Activated T-cell treated with anti-CD3 and anti-CD28 coated beads, Interleukin-2, amount 50 U/mL, for 1 hour (primary cell): ENCODE data around the gene SLC22A17.
A peak's percentile ranks its signal among the peaks of the same experiment; 100 is the strongest.

Experiments used
- DNase-seq: peaks from one replicate; pipeline ENCODE4 v3.0.0-alpha.2; 2020

The SLC22A17 gene

DNA sequence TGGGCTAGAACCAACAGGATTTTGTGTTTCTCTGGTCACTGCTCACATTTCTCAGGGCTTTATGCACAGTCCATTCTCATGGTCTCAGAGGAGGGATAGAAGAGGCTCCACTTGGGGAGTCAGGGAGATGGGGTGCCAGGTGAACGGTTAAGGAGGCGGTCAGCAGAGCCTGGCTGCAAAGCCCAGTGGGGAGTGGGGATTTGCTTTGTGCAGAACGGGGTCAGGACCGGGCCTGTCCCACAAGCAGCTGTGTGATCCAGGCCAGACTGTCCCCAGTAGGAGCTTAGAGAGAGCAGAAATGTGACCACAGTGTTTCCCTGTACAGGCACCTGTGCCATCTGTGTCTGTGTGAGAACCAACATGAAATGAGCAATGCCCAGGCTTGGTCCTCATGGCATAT lies 28.3 kb upstream of the SLC22A17 start:
- no peak for DNase-seq

- DNase-seq, result no peak
Measured at GRCh38 chr14:23380197-23380914, 27.7 kb upstream of the SLC22A17 start.

DNA sequence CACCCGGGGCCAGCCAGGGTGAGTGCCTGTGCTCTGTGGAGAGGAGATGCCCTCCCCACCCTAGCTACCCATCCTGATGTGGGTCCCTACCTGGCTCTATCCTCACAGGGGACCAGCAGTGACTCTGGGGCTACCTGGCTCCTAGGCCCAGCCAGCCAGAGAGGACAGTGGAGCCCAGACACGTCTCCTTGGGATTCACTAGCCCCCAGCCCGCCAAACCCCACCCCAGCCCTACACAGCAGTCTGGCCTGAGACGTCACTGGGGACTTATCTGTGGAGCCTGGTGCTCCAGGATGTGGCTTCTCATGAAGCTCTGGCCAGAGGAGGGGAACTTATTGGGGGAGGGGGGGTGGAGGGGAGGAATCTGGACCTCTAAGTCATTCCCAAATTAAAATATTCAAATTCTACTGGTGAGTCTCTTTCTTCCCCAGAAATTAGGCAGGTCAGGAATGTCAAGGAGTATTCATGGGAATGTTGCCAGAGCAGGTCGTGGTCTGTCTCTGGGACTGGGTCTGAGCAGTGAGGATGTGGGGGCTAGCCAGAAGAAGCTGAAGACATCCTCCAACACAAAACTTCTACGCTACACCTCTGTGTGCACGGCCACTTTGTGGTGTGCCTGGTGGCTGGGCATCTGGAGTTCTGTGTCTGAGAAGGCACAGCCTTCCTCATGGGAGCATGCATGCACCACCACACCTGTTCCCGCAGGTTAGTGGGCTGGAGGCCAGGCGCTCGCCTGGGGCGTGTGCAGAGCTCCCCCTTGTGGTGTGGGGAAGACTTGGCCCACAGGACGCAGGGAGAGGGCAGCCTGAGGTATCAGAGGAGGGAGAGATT lies 26.9 kb upstream of the SLC22A17 start:
- peak; percentile 76 for DNase-seq

DNA sequence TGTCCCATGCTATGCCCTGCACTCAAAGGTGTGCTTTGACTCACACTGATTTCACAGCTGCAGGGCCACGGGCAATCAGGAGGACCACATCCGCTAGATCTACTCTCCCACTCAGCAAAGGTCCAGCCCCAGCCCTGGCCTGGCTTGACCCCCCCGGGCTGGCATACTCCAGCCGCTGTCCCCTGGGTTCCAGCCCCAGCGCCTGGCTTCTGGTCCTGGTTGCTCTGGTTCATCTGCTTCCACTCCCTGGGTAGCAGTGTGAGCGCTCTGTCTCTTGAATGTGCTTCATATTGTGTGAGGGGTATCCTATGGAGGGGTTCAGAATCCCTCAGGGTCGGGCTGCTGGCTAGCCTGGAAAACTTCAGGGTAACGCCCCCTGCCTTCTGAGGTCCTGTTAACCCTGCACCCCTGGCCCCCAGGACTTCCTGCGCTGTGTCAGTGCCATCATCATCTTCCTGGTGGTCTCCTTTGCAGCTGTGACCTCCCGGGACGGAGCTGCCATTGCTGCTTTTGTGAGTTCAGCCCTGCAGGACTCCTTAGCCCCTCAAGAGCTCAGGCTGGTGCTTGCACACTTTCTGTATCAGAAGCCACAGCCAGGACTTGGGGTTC lies 26.0 kb upstream of the SLC22A17 start:
- no peak for DNase-seq

- no peak for DNase-seq
Measured at GRCh38 chr14:23377573-23378563, 25.2 kb upstream of the SLC22A17 start.

DNA sequence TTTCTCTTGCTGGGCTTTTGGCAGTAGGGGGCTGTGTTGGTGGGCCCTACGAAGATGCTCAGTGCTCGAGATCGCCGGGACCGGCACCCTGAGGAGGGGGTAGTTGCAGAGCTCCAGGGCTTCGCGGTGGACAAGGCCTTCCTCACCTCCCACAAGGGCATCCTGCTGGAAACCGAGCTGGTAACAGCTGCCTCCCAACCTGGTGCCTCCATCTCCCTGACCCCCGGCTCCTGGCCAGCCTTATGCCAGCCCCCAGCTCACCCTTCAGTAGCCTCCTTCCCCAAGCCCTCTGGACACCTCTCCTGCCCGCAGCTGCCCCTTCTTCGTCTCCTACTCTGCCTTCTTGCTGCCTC lies 24.5 kb upstream of the SLC22A17 start:
- DNase-seq, result no peak

- no peak for DNase-seq
Measured at GRCh38 chr14:23376482-23377197, 24.0 kb upstream of the SLC22A17 start, which contains the start of gene CMTM5. TSS of gene CMTM5 (plus strand) at chr14:23377046. CDS start at chr14:23377252, 206 bp downstream.

DNA sequence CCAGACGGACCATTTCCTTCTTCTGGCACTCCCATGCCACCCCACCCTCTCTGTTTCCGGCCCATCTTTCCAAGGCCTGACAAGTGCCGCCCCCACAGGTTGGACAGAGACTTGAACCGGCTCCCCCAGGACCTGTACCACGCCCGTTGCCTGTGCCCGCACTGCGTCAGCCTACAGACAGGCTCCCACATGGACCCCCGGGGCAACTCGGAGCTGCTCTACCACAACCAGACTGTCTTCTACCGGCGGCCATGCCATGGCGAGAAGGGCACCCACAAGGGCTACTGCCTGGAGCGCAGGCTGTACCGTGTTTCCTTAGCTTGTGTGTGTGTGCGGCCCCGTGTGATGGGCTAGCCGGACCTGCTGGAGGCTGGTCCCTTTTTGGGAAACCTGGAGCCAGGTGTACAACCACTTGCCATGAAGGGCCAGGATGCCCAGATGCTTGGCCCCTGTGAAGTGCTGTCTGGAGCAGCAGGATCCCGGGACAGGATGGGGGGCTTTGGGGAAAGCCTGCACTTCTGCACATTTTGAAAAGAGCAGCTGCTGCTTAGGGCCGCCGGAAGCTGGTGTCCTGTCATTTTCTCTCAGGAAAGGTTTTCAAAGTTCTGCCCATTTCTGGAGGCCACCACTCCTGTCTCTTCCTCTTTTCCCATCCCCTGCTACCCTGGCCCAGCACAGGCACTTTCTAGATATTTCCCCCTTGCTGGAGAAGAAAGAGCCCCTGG lies 23.0 kb upstream of the SLC22A17 start:
- DNase-seq, result no peak

GRCh38 chr14:23373041-23373440 lies 20.4 kb upstream of the SLC22A17 start:
- no peak for DNase-seq

DNA sequence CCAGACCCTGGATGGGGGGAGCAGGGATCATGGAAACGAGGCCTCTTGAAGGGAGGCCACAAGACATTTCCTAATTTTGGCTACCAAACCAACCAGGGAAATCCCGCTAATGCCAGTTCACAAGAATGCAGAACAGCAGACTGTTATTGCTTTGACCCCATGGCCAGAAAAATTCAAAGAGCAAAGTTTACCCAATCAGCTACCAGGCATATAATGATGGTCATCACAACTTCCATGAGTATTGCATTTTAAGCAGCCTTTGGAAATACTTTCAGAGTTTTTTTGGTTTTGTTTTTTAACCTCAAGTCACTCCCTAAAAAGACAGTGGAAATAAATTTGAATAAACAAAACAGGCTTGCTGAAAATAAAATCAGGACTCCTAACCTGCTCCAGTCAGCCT lies 19.8 kb upstream of the SLC22A17 start, which contains the start of gene IL25:
Gene IL25, plus strand, starts transcription at position 301 of the 400 bp plus-strand sequence.
- no peak for DNase-seq

DNA sequence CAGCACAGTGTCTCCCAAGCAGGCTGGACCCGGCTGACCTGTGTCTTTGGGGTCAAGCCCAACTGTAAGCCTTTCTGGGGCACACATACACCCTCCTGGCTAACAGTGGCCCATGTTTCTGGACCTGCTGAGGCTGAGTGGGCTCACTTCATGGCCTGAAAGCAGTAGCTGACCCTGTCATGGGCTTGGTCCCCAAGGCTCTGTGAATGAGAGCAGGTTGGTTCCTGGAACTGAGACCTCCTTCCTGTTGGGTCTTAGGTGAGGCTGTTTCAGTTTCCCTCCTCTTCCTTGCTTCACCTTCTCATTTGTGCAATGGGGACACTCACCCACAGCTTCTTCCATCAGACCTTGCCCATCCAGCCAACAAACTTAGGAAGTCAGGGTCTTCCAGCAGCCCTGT lies 19.2 kb upstream of the SLC22A17 start:
- DNase-seq, result no peak

- DNase-seq, result no peak
Measured at GRCh38 chr14:23370221-23370620, 17.5 kb upstream of the SLC22A17 start.

- no peak for DNase-seq
Measured at GRCh38 chr14:23366426-23366921, 13.8 kb upstream of the SLC22A17 start.

GRCh38 chr14:23365732-23366425 lies 13.2 kb upstream of the SLC22A17 start:
- DNase-seq, result no peak

- no peak for DNase-seq
Measured at GRCh38 chr14:23365036-23365731, 12.5 kb upstream of the SLC22A17 start, which contains the start of gene EFS. TSS of gene EFS (minus strand) at chr14:23365172. CDS start at chr14:23365025, 147 bp downstream.

DNA sequence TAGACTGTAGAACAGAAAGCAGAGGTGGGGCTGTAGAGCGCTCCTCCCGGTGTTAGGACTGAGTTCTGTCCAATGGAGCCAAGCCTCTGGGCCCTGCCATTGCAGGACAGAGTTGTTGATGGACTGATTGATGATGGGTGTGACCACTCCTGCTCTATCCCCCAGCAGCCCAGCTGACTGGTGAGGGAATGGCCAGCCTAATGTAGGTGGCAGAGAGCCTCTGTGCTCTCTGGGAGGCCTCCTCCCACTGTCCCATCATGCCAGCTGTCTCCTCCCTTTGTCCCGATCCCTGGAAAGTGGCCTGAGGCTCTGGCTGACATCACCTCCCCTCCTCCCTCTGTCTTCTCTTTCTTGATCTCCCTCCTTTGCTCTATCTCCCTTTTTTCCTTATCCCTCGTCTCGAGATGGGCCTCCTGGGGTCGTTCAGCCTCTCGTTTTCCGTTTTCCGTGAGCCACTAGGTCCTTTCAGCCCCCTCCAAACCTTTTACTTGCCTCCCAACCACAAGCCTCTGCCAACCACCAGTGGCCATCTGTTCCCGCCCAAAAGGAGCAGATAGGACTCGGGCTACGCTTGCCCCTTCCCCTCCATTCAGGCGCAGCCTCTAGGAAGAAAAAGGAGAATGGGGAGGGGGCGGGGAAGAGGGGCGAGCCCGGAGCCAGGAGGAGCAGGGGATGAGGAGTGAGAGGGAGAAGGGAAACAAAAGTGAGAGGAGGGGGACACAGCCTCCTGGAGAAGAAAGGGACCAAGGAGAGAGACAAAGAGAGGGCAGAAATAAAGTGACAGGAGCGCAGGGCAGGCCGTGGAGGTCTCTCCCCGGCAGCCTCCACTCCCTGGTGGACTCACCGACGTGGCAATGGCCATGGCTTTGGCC lies 11.7 kb upstream of the SLC22A17 start:
- no peak for DNase-seq

- no peak for DNase-seq
Measured at GRCh38 chr14:23362200-23362599, 9.5 kb upstream of the SLC22A17 start.

- DNase-seq, result no peak
Measured at GRCh38 chr14:23361763-23362162, 9.1 kb upstream of the SLC22A17 start.
